SK-MEL-5 (cell line): Measurements from ENCODE around the gene STKLD1. TPM values are rescaled to one million over a fixed set of nuclear protein-coding genes. Genes with fewer than 3 reads are reported as not detected.

ENCODE experiments used
- DNase-seq: peaks from one replicate; pipeline ENCODE4 v3.0.0-alpha.2; 2016; ENCODE audit warnings: low read depth, low spot score
- in situ Hi-C: cut with HindIII; loops from 2 replicates; pipeline ENCODE4 v1.10.0; 2016; ENCODE audit warnings: low sequenced_read_pairs, high pct_unique_total_duplicates, low pct_unique_long_range_greater_than_20kb
- total RNA-seq: library from RNA; depleted of rRNA; stranded (reverse); fragments of >200 nt; shearing (Covaris generic); gene quantifications from 2 replicates; pipeline ENCODE4 v1.2.3, GENCODE V29; 2014

The STKLD1 gene
- total RNA-seq, 1 experiment from 2014 or later: 1.4 TPM

GRCh38 chr9:133355881-133356357 lies 20.2 kb upstream of the STKLD1 start:
- DNase-seq: no peak
- in situ Hi-C loops: no loop called here

GRCh38 chr9:133356391-133357091 lies 19.6 kb upstream of the STKLD1 start, which contains the start of the genes SURF1 and SURF2:
TSS of gene SURF1 (minus strand) at chr9:133356487. CDS start at chr9:133356453, 34 bp downstream.
TSS of gene SURF2 (plus strand) at chr9:133356550. CDS start at chr9:133356593, 43 bp downstream.
- in situ Hi-C loops: no loop called here
- DNase-seq: peak; percentile 83

GRCh38 chr9:133357656-133358055 lies 18.5 kb upstream of the STKLD1 start:
- DNase-seq: no peak
- in situ Hi-C loops: no loop called here

GRCh38 chr9:133359399-133360175 lies 16.6 kb upstream of the STKLD1 start:
- DNase-seq: peak; percentile 66
- in situ Hi-C loops: no loop called here

GRCh38 chr9:133360400-133361393 lies 15.5 kb upstream of the STKLD1 start:
- in situ Hi-C loops: no loop called here
- DNase-seq: no peak

GRCh38 chr9:133361507-133362092 lies 14.6 kb upstream of the STKLD1 start:
- in situ Hi-C loops: no loop called here
- no peak for DNase-seq

GRCh38 chr9:133362359-133363044 lies 13.7 kb upstream of the STKLD1 start:
- in situ Hi-C loops: no loop called here
- no peak for DNase-seq

GRCh38 chr9:133366435-133366834 lies 9.7 kb upstream of the STKLD1 start:
- no peak for DNase-seq
- in situ Hi-C loops: no loop called here

GRCh38 chr9:133367221-133367620 lies 8.9 kb upstream of the STKLD1 start:
- in situ Hi-C loops: no loop called here

GRCh38 chr9:133367778-133368177 lies 8.4 kb upstream of the STKLD1 start:
- DNase-seq: no peak
- in situ Hi-C loops: no loop called here

More at GRCh38 chr9:133367221-133367620, 8.9 kb upstream of the STKLD1 start:
- DNase-seq: no peak

GRCh38 chr9:133368249-133368881 lies 7.8 kb upstream of the STKLD1 start:
- in situ Hi-C loops: no loop called here
- no peak for DNase-seq

GRCh38 chr9:133369422-133369821 lies 6.7 kb upstream of the STKLD1 start:
- in situ Hi-C loops: no loop called here
- DNase-seq: no peak

- in situ Hi-C loops: loop anchor here (10.0 kb wide), 1 partner anchor 115 kb away; no protein-coding TSS in a partner anchor
- DNase-seq: no peak
Observed at GRCh38 chr9:133369933-133370332, 6.2 kb upstream of the STKLD1 start.

GRCh38 chr9:133370685-133371084 lies 5.5 kb upstream of the STKLD1 start:
- DNase-seq: no peak
- in situ Hi-C loops: loop anchor here (10.0 kb wide), 1 partner anchor 114 kb away; no protein-coding TSS in a partner anchor

- in situ Hi-C loops: loop anchor here (10.0 kb wide), 1 partner anchor 114 kb away; no protein-coding TSS in a partner anchor
- DNase-seq: no peak
Observed at GRCh38 chr9:133371261-133371711, 4.9 kb upstream of the STKLD1 start.

GRCh38 chr9:133372144-133372543 lies 4.0 kb upstream of the STKLD1 start:
- DNase-seq: no peak
- in situ Hi-C loops: loop anchor here (10.0 kb wide), 1 partner anchor 113 kb away; no protein-coding TSS in a partner anchor
